Spinal cord (tissue), 10 donors: ENCODE measurements around the gene CAVIN1. TPM values are rescaled to one million over a fixed set of nuclear protein-coding genes. Genes with fewer than 3 reads are reported as not detected.
"Not testable (repeated sequence)": the region's sequence is repeated elsewhere in the genome, so short reads cannot be mapped to it uniquely, and the experiment has no call there.

Experiments
- DNase-seq, 6 donors: peaks; one replicate each; pipeline versions ENCODE4 v3.0.0 to v3.0.0-alpha.2; 2013 to 2015; ENCODE audit warnings: low spot score in 6 of 6, low read depth in 4 of 6
- H3K27ac ChIP-seq: one replicate; pipeline ENCODE4 v1.5.1; 2013; ENCODE audit warnings: low read depth, low read length, control low read depth
- H3K27me3 ChIP-seq: one replicate; pipeline ENCODE4 v1.6.1; 2013; ENCODE audit warnings: low read length; ENCODE audit not compliant: control insufficient read depth, insufficient read depth
- H3K36me3 ChIP-seq: one replicate; pipeline ENCODE4 v1.6.1; 2013; ENCODE audit warnings: low read length; ENCODE audit not compliant: control insufficient read depth, insufficient read depth
- H3K4me1 ChIP-seq: one replicate; pipeline ENCODE4 v1.6.1; 2013; ENCODE audit warnings: low read length; ENCODE audit not compliant: control insufficient read depth, insufficient read depth
- H3K4me3 ChIP-seq: one replicate; pipeline ENCODE4 v1.5.1; 2013; ENCODE audit warnings: low read depth, low read length, control low read depth
- H3K9me3 ChIP-seq: one replicate; pipeline ENCODE4 v1.6.1; 2013; ENCODE audit warnings: low read length; ENCODE audit not compliant: control insufficient read depth, insufficient read depth
- WGBS: methylation state at CpG from one replicate; pipeline ENCODE4 v1.1.5; 2013; ENCODE audit warnings: missing lambda C conversion rate; ENCODE audit not compliant: insufficient coverage; 5-methylcytosine and 5-hydroxymethylcytosine counted together
- polyA plus RNA-seq, 2 donors: library from polyadenylated mRNA; unstranded; fragments of 120-200 nt; gene quantifications; one replicate each; pipeline ENCODE4 v1.2.1, GENCODE V29; 2013; ENCODE audit not compliant: insufficient read length in 2 of 2
- total RNA-seq, 2 donors: library from RNA; depleted of rRNA in 1 of 2; stranded (reverse); fragments of 120-200 nt in 1 of 2; fragments of >200 nt in 1 of 2; gene quantifications; one replicate each; pipeline versions ENCODE4 v1.2.3 to v1.2.4, GENCODE V29; 2013 to 2014
- donor health status: healthy.

CAVIN1 gene
- total and polyA plus RNA-seq, 4 donors, result 30.9 to 151 (median 58.8) TPM

GRCh38 chr17:42417981-42418380 lies 5.1 kb downstream of the CAVIN1 start:
- H3K36me3 ChIP-seq, DNase-seq, H3K9me3 ChIP-seq, H3K4me3 ChIP-seq, H3K27ac ChIP-seq: not testable (repeated sequence)
- no CpG with 5 or more reads among the region's 5 CpGs for WGBS
- Histone ChIP-seq H3K4me1 (peaks cover 25% of the 10 kb centered on the region), H3K27me3 (peaks cover 36% of the 10 kb centered on the region)

DNA sequence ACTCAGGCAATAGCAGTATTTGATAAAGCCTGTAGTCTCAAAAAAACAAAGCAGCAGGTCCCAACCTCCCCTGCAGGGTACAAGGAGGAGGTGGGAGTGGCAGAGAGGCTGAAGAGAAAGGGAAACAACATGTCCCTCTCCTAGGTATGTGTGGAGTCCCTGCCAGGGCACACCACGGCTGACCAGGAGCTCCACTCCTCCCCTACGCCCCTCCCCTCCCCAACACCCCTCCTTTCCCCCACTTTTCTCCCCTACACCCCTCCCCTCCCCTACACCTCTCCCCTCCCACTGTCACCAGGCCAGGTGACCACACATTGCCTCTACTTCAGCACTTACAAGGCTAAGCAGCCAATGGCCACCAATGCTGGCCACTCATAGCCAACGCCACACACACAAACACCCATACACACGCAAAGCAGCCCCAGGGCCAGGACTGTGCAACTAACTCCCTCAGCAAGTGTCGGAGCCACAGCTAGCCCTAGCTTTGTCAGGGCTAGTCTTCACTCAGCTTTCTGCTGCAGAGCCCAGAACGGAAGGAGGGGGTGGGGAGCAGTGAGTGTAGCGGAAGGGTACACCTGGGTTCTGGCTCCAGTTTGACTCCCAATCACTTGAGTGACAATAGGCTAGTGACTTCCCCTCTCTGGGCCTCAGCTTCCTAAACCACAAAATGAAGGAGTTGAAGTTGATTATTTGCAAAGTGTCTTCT lies 8.2 kb downstream of the CAVIN1 start:
- Histone ChIP-seq H3K27ac (no peak overlapping the region), H3K36me3 (no peaks in the 10 kb centered on the region), H3K4me3 (no peak overlapping the region), H3K27me3 (peaks cover 5% of the 10 kb centered on the region), H3K9me3 (no peaks in the 10 kb centered on the region), H3K4me1 (peaks cover 17% of the 10 kb centered on the region)
- WGBS, result 65% methylated on average over 4 of the region's 7 CpGs
- DNase-seq, result no peak

DNA sequence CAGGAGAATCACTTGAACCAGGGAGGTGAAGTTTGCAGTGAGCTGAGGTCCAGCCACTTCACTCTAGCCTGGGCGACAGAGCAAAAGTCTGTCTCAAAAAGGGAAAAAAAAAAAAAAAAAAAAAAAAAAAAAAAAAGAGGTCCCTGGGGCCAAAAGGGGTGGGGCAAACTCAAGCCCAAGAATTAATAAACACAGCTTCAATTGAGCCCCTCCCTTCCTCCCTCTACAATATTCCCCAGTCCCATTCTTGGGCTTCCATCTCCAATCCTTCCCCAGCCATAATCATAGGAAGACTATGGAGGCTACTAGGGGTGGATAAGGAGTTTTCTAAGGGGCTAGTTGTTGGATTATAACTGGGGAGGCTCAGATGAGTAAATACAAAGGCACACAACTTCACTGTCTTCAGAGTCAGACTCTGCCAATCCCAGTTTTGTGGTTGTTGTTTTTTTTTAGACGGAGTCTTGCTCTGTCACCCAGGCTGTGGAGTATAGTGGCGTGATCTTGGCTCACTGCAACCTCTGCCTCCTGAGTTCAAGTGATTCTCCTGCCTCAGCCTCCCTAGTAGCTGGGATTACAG lies 9.5 kb downstream of the CAVIN1 start:
- H3K36me3 ChIP-seq, result no peaks in the 10 kb centered on the region
- no peak overlapping the region for H3K4me3 ChIP-seq
- no peak overlapping the region for H3K27ac ChIP-seq
- no peaks in the 10 kb centered on the region for H3K27me3 ChIP-seq
- no peaks in the 10 kb centered on the region for H3K9me3 ChIP-seq
- peaks cover 27% of the 10 kb centered on the region for H3K4me1 ChIP-seq
- no peak for DNase-seq
- 100% methylated on average over 2 of the region's 3 CpGs for WGBS

- Histone ChIP-seq H3K27me3 (no peaks in the 10 kb centered on the region), H3K4me1 (peaks cover 38% of the 10 kb centered on the region), H3K27ac (no peak overlapping the region), H3K9me3 (no peaks in the 10 kb centered on the region), H3K4me3 (no peak overlapping the region), H3K36me3 (no peaks in the 10 kb centered on the region)
- no peak for DNase-seq
- WGBS, result 90% methylated on average over 10 of the region's 11 CpGs
Measured at GRCh38 chr17:42411905-42412679, 11.0 kb downstream of the CAVIN1 start.

DNA sequence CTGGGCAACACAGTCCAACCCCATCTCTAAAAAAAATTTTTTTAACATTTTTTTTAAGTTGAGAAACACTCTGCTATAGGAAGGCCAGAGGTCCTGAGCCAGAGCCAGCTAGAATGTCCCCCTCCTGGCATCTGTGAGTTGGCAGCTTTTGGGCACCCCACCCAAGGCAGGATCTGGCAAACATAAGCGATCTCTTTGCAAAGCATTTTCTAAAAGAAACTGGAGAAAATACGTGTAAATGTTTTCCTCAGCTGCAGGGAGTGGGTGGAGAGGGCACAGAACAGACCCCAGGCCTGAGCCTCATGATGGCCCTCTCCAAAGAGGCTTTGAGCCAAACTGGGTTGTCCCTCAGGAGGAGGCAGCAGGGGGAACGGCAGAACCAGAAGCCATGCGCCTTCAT lies 11.7 kb downstream of the CAVIN1 start:
- DNase-seq, result peak in 1 of 6 donors; percentile 25
- WGBS, result 50% methylated on average over 2 of the region's 4 CpGs
- Histone ChIP-seq H3K4me1 (peaks cover 44% of the 10 kb centered on the region), H3K27ac (no peak overlapping the region), H3K4me3 (no peak overlapping the region), H3K36me3 (no peaks in the 10 kb centered on the region), H3K9me3 (no peaks in the 10 kb centered on the region), H3K27me3 (no peaks in the 10 kb centered on the region)

- H3K9me3 ChIP-seq, result no peaks in the 10 kb centered on the region
- no peak for DNase-seq
- no peak overlapping the region for H3K4me3 ChIP-seq
- peak overlapping the region; percentile 42 for H3K27ac ChIP-seq
- 75% methylated on average over 3 of the region's 5 CpGs for WGBS
- H3K36me3 ChIP-seq, result no peaks in the 10 kb centered on the region
- H3K4me1 ChIP-seq, result peaks cover 51% of the 10 kb centered on the region
- no peaks in the 10 kb centered on the region for H3K27me3 ChIP-seq
Measured at GRCh38 chr17:42410319-42410685, 12.8 kb downstream of the CAVIN1 start.

DNA sequence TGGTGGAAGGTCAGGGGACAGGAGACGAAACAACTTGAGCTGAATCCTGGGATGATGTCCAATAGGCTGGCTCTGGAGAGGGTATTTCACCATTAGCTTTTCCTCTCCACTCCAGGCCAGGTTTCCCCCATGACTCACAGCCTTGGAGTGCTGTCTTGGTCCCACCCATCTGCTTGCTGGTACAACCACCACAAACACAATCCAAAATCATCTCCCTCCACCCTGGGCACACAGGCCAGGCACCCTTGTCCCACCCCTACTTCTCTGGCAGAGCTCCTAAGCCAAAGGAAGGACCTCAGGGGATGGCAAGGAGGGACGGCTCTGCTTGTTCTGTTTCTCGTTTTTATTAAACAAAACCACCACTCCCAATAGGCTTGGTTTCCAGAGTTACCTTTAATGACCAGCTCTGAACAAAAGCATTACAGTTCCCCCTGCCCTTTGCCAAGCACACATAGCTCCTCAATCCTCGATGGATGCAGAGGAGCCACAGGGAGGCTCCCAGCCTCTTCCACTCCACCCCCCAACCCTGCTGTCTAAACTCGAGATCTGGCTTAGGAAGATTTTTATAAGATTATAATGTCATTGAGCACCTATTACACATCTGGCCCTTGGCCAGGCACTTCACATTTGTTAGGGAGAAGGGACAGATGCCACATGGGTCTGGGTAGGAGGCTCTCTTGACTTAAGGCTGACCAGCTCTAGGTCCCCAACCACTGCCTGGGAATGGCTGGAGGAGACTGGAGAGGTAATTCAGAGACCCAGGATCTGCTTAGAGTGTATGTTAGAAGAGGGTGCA lies 13.3 kb downstream of the CAVIN1 start:
- Histone ChIP-seq H3K9me3 (no peaks in the 10 kb centered on the region), H3K4me3 (no peak overlapping the region), H3K4me1 (peaks cover 48% of the 10 kb centered on the region), H3K36me3 (peaks cover 5% of the 10 kb centered on the region), H3K27ac (peak overlapping the region; percentile 57), H3K27me3 (peaks cover 3% of the 10 kb centered on the region)
- peak in 1 of 6 donors; percentile 55 for DNase-seq
- WGBS, result 23% methylated on average over 3 of the region's 5 CpGs

GRCh38 chr17:42408061-42408460 lies 15.0 kb downstream of the CAVIN1 start:
- 38% methylated on average over 1 of the region's 2 CpGs for WGBS
- Histone ChIP-seq H3K4me1 (peaks cover 47% of the 10 kb centered on the region), H3K36me3 (peaks cover 5% of the 10 kb centered on the region), H3K27ac (peak overlapping the region; percentile 83), H3K27me3 (peaks cover 7% of the 10 kb centered on the region), H3K4me3 (no peak overlapping the region), H3K9me3 (no peaks in the 10 kb centered on the region)
- peak in 1 of 6 donors; percentile 47 for DNase-seq

DNA sequence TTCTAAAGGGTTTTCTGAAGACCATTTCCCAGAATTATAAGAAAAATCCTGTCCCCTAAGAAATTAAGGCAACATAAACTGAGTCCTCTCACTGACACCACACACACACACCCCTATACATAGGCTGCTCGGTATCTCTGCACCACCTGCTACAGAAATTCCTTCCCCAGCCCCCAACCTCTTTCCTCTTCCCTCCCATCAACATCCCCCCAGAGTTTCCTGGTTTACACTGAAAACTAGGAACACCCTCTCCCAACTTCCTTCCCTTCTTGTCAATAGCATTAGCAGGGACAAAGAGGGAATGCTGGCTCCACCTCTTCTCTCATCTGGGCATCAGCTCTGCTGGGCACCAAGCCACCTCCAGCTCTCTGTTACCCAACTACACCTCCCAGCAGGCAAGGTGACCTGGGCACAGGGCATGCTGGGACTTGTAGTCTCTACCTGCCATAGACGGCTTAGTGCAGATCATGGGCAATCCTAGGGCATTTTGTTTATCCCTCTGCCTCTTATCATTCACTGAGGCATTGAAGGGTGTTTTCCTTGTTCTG lies 15.7 kb downstream of the CAVIN1 start:
- peaks cover 47% of the 10 kb centered on the region for H3K4me1 ChIP-seq
- peaks cover 7% of the 10 kb centered on the region for H3K27me3 ChIP-seq
- whole genome bisulfite sequencing, result 18% methylated on average over 1 of the region's 2 CpGs
- DNase-seq, result peak in 2 of 6 donors; percentile 90
- peak overlapping the region; percentile 83 for H3K27ac ChIP-seq
- H3K4me3 ChIP-seq, result no peak overlapping the region
- H3K9me3 ChIP-seq, result no peaks in the 10 kb centered on the region
- H3K36me3 ChIP-seq, result peaks cover 5% of the 10 kb centered on the region
